ENCODE measurements around the gene OR5D13.

OR5D13 gene, protein sequence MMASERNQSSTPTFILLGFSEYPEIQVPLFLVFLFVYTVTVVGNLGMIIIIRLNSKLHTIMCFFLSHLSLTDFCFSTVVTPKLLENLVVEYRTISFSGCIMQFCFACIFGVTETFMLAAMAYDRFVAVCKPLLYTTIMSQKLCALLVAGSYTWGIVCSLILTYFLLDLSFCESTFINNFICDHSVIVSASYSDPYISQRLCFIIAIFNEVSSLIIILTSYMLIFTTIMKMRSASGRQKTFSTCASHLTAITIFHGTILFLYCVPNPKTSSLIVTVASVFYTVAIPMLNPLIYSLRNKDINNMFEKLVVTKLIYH

DNA sequence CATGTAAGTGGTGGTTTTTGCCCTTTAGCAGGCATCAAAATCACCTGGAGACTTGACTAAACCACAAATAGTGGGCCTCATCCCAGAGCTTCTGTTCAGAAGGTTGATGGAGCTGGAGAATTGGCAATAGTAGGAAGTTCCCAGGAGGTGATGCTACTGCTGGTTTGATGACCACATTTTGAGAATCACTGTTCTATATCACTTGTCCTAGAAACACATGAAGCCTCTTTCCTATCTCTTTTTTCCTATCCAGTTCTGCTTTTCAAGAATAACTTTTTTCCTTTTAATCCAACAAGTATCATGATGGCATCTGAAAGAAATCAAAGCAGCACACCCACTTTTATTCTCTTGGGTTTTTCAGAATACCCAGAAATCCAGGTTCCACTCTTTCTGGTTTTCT lies at the start of gene OR5D13:
TSS of gene OR5D13 (plus strand) at position 301 of the 400 bp plus-strand sequence. CDS start at position 301, 0 bp downstream.
- intact Hi-C loops (cut with DNase I), result no loop called here
- no peak for DNase-seq

DNA sequence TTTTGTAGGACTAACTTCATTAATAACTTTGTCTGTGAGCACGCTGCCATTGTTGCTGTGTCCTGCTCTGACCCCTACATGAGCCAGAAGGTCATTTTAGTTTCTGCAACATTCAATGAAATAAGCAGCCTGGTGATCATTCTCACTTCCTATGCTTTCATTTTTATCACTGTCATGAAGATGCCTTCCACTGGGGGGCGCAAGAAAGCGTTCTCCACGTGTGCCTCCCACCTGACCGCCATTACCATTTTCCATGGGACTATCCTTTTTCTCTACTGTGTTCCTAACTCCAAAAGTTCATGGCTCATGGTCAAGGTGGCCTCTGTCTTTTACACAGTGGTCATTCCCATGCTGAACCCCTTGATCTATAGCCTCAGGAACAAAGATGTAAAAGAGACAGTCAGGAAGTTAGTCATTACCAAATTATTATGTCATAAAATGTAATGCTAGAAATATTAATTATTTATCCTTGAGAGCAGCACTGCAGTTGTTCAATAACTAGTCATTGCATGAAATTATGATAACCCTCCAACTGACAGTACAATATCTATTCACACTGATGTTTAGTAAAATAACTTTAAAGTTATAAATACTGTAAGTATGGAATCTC lies 46.4 kb upstream of the OR5D13 start:
- no peak for DNase-seq

DNA sequence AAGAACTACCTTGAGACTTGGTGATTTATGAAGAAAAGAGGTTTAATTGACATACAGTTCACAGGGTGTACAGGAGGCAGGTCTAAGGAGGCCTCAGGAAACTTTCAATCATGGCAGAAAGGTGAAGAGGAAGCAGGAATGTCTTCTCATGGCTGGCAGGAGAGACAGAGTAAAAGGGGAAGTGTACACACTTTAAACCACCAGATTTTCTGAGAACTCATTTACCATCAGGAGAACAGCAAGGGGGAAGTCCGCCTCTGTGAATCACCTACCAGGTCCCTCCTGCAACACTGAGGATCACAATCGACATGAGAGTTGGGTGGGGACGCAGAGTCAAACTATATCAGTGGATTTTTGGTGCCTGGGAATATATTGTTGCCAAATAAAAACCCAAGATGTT lies 40.3 kb upstream of the OR5D13 start:
- intact Hi-C loops (cut with DNase I), result no loop called here

More for the DNA sequence above, 46.4 kb upstream of the OR5D13 start:
- intact Hi-C loops (cut with DNase I), result no loop called here

DNA sequence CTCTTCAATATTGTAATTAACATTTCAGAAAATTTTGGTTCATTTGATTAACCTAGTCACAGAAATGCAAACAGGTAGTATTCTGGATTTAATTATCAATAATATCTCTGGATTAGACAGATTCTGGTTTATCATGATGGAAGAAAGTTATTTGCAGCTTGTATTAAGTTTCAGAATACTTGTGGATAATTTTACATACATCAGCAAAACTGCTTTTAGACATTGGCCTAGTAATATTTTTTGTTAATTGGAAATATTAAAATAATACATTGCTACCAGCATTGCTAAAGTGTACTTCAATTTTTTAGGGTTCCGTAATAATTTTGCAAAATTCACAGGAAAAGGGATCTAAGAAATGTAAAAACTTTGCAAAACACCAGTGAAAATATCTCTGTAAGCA lies 18.4 kb downstream of the OR5D13 start:
- DNase-seq, result no peak
- intact Hi-C loops (cut with DNase I), result no loop called here

More for the DNA sequence above, 40.3 kb upstream of the OR5D13 start:
- no peak for DNase-seq

DNA sequence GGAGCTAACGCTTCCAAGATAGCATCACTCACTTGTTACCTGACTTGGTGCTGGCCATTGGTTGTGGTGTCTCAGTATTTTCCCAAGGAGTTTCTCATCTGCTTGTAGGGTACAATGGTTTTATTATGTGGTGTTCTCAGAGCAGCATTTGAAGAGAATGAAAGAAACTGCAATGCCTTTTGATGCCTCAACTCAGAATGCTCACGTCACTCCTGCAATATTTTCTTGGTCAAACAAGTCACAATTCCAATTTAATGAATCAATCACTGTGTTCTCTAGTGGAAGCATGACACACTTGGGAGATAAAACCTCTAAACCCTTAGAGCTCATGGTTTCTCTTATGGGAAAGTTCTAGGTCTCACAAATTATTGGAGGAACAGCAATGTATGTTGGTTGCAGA lies 20.1 kb downstream of the OR5D13 start:
- DNase-seq, result no peak
- intact Hi-C loops (cut with DNase I), result no loop called here

DNA sequence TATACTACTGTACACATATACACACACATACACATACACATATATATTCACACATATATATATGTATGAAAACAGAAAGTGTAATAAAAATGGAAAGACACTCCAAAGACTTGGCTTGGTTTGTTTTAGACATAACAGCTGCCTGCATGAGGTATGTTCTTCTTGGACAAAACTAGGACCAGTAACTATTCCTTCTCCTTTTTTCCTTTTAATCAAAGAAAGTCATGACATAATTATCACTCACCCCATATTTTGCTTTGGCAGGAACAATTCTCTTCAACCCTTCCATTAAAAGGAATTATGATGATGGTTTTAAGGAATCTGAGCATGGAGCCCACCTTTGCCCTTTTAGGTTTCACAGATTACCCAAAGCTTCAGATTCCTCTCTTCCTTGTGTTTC lies 22.0 kb downstream of the OR5D13 start, which contains the start of gene OR5D14:
TSS of gene OR5D14 (plus strand) at position 301 of the 400 bp plus-strand sequence. CDS start at position 301, 0 bp downstream.
- intact Hi-C loops (cut with DNase I), result no loop called here
- no peak for DNase-seq

DNA sequence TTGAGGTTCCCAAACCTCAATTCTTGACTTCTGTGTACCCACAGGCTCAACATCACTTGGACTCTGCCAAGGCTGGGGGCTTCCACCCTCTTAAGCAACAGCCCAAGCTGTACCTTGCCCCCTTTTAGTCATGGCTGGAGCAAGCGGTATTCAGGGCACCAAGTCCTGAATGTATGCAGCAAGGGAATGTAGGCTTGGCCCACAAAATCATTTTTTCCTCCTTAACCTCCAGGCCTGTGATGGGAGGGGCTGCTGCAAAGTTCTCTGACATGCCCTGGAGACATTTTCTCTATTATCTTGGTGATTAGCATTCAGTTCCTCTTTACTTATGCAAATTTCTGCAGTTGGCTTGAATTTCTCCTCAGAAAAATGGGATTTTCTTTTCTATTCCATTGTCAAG lies 33.0 kb downstream of the OR5D13 start:
- no peak for DNase-seq
- intact Hi-C loops (cut with DNase I), result no loop called here

DNA sequence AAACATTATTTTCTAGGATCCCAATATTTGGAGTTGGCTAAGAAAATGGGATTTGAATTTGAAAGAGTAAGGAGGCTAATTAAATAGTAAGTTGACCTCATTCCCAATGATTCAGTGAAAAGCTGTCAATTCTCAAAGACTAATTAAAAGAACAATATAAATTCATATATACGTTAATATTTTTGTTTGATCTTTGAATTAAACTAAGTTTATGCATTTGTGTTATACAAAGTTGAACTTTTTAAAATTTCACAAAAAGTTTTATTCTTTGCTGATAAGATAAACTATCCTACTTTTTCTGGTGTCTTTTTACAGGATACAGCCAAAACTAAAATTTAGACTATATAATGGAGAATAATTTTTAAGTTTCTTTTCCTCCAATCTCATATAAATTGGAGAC lies 37.8 kb downstream of the OR5D13 start, which contains the start of gene OR5L1:
TSS of gene OR5L1 (plus strand) at position 301 of the 400 bp plus-strand sequence. CDS start 100 bp downstream, outside the sequence.
- intact Hi-C loops (cut with DNase I), result no loop called here
- DNase-seq, result no peak

DNA sequence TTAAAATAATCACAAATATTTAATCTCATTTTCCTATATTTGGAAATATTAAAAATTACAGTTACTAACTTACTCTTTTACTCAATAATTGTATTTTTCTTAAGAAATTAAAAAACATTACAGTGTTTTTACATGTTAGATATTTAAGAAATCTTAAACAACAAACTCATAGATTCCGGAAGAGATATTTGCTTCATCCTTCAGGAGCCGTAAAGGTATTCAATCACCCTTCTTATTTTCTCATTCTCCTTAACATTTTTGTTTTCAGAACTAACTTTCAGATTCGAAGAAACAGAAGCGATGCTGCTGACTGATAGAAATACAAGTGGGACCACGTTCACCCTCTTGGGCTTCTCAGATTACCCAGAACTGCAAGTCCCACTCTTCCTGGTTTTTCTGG lies 46.1 kb downstream of the OR5D13 start, which contains the start of gene OR5D18:
TSS of gene OR5D18 (plus strand) at position 301 of the 400 bp plus-strand sequence. CDS start at position 301, 0 bp downstream.
- no peak for DNase-seq
- intact Hi-C loops (cut with DNase I), result no loop called here
